ENCODE data around the gene GRK6.

Gene GRK6

GRCh38 chr5:177470759-177471536 lies 44.5 kb downstream of the GRK6 start:
- DNase-seq (ENCODE audit: low read depth in 2 of 2): no peak

- DNase-seq (ENCODE audit: low read depth in 2 of 2): no peak
These were observed 45.3 kb downstream of the GRK6 start for GRCh38 chr5:177471610-177472356.

GRCh38 chr5:177472460-177473442 lies 46.3 kb downstream of the GRK6 start:
- peak in 1 of 2 donors; percentile 53 for DNase-seq (ENCODE audit: low read depth in 2 of 2)

GRCh38 chr5:177473443-177474001 lies 47.0 kb downstream of the GRK6 start, which contains the start of gene DBN1:
Gene DBN1 (minus strand): TSS chr5:177473634. CDS start chr5:177473521, 113 bp downstream.
- DNase-seq (ENCODE audit: low read depth in 2 of 2): no peak

GRCh38 chr5:177474002-177474476 lies 47.6 kb downstream of the GRK6 start:
- no peak for DNase-seq (ENCODE audit: low read depth in 2 of 2)

- DNase-seq (ENCODE audit: low read depth in 2 of 2): no peak
These were observed 48.5 kb downstream of the GRK6 start for GRCh38 chr5:177474846-177475562.

- no peak for DNase-seq (ENCODE audit: low read depth in 2 of 2)
These were observed 49.3 kb downstream of the GRK6 start for GRCh38 chr5:177475563-177476427.

GRCh38 chr5:177476531-177477233 lies 50.2 kb downstream of the GRK6 start:
- no peak for DNase-seq (ENCODE audit: low read depth in 2 of 2)

GRCh38 chr5:177477701-177478477 lies 51.4 kb downstream of the GRK6 start:
- DNase-seq (ENCODE audit: low read depth in 2 of 2): no peak

GRCh38 chr5:177478711-177479646 lies 52.5 kb downstream of the GRK6 start:
- no peak for DNase-seq (ENCODE audit: low read depth in 2 of 2)

- no peak for DNase-seq (ENCODE audit: low read depth in 2 of 2)
These were observed 53.3 kb downstream of the GRK6 start for GRCh38 chr5:177479774-177480173.

GRCh38 chr5:177482359-177482795 lies 55.9 kb downstream of the GRK6 start:
- no peak for DNase-seq (ENCODE audit: low read depth in 2 of 2)

- DNase-seq (ENCODE audit: low read depth in 2 of 2): no peak
These were observed 56.6 kb downstream of the GRK6 start for GRCh38 chr5:177483042-177483441.

GRCh38 chr5:177483994-177484901 lies 57.8 kb downstream of the GRK6 start:
- no peak for DNase-seq (ENCODE audit: low read depth in 2 of 2)

GRCh38 chr5:177484902-177485549 lies 58.5 kb downstream of the GRK6 start:
- DNase-seq (ENCODE audit: low read depth in 2 of 2): no peak
